KMS-11 (cell line): Measurements from ENCODE around the gene CD80.

Experiments
- H2AFZ ChIP-seq: fragments of 200-600 bp; sonication (generic); 2 replicates; pipeline ENCODE4 v1.6.1; 2016; ENCODE audit warnings: antibody characterized with exemption, mixed run types, low read depth
- H3K27ac ChIP-seq: fragments of 200-600 bp; sonication (generic); 2 replicates; pipeline ENCODE4 v1.6.1; 2016; ENCODE audit warnings: mild to moderate bottlenecking, mixed run types
- H3K27me3 ChIP-seq: fragments of 200-600 bp; sonication (generic); 2 replicates; pipeline ENCODE4 v1.6.1; 2017; ENCODE audit warnings: mild to moderate bottlenecking, low read depth, mixed run types, moderate library complexity; ENCODE audit not compliant: insufficient read depth
- H3K36me3 ChIP-seq: fragments of 200-600 bp; sonication (generic); 2 replicates; pipeline ENCODE4 v1.6.1; 2017; ENCODE audit warnings: mild to moderate bottlenecking, mixed run types; ENCODE audit not compliant: insufficient read depth
- H3K4me1 ChIP-seq: fragments of 200-600 bp; sonication (generic); 2 replicates; pipeline ENCODE4 v1.6.1; 2016; ENCODE audit warnings: mild to moderate bottlenecking, low read depth, mixed run types; ENCODE audit not compliant: poor library complexity, severe bottlenecking
- H3K4me2 ChIP-seq: fragments of 200-600 bp; sonication (generic); 2 replicates; pipeline ENCODE4 v1.7.0; 2016; ENCODE audit warnings: mild to moderate bottlenecking, mixed run types
- H3K4me3 ChIP-seq: fragments of 200-600 bp; sonication (generic); IDR thresholded peaks from 2 replicates; pipeline ENCODE4 v1.6.1; 2017; ENCODE audit warnings: low read depth, low read length, mixed read lengths; ENCODE audit not compliant: insufficient read depth
- H3K79me2 ChIP-seq: fragments of 200-600 bp; sonication (generic); 2 replicates; pipeline ENCODE4 v1.6.1; 2016; ENCODE audit warnings: low read depth, mixed run types; ENCODE audit not compliant: insufficient read depth
- H3K9ac ChIP-seq: fragments of 200-600 bp; sonication (generic); 2 replicates; pipeline ENCODE4 v1.6.1; 2016; ENCODE audit warnings: mild to moderate bottlenecking, mixed run types
- H4K20me1 ChIP-seq: fragments of 200-600 bp; sonication (generic); 2 replicates; pipeline ENCODE4 v1.6.1; 2016; ENCODE audit warnings: mild to moderate bottlenecking, mixed run types; ENCODE audit not compliant: insufficient read depth
- CTCF ChIP-seq: fragments of 200-600 bp; sonication (generic); conservative IDR thresholded peaks from 2 replicates; pipeline ENCODE4 v1.6.1; 2017; ENCODE audit warnings: low read depth, mild to moderate bottlenecking, antibody characterized with exemption, low read length, moderate library complexity, mixed read lengths

Gene CD80

GRCh38 chr3:119543147-119543546, 16.3 kb downstream of the CD80 start:
- Histone ChIP-seq H2AFZ (no peak overlapping the region), H3K79me2 (no peaks in the 10 kb centered on the region), H3K4me1 (peaks cover 6% of the 10 kb centered on the region), H3K4me2 (no peak overlapping the region), H3K36me3 (no peaks in the 10 kb centered on the region), H3K27ac (no peak overlapping the region), H3K4me3 (no peak overlapping the region), H3K9ac (no peak overlapping the region), H4K20me1 (no peaks in the 10 kb centered on the region), H3K27me3 (no peaks in the 10 kb centered on the region)
- no peak for TF ChIP-seq CTCF

GRCh38 chr3:119542168-119542767, 17.1 kb downstream of the CD80 start:
- H3K4me2 ChIP-seq, result no peak overlapping the region

GRCh38 chr3:119541547-119541946, 17.9 kb downstream of the CD80 start:
- TF ChIP-seq CTCF, result no peak
- Histone ChIP-seq H3K27ac (no peak overlapping the region), H3K36me3 (no peaks in the 10 kb centered on the region)

More at GRCh38 chr3:119542168-119542767, 17.1 kb downstream of the CD80 start:
- Histone ChIP-seq H2AFZ (no peak overlapping the region), H3K79me2 (no peaks in the 10 kb centered on the region), H3K9ac (no peak overlapping the region), H3K27ac (no peak overlapping the region), H3K4me3 (no peak overlapping the region), H3K36me3 (no peaks in the 10 kb centered on the region), H3K27me3 (no peaks in the 10 kb centered on the region), H3K4me1 (peaks cover 6% of the 10 kb centered on the region), H4K20me1 (no peaks in the 10 kb centered on the region)
- no peak for TF ChIP-seq CTCF

GRCh38 chr3:119538772-119539171, 20.6 kb downstream of the CD80 start:
- Histone ChIP-seq H3K36me3 (no peaks in the 10 kb centered on the region), H2AFZ (no peak overlapping the region), H3K27me3 (no peaks in the 10 kb centered on the region), H4K20me1 (no peaks in the 10 kb centered on the region), H3K79me2 (no peaks in the 10 kb centered on the region), H3K27ac (no peak overlapping the region), H3K9ac (no peak overlapping the region), H3K4me2 (no peak overlapping the region), H3K4me1 (peaks cover 6% of the 10 kb centered on the region), H3K4me3 (no peak overlapping the region)
- TF ChIP-seq CTCF, result no peak

More at GRCh38 chr3:119541547-119541946, 17.9 kb downstream of the CD80 start:
- Histone ChIP-seq H2AFZ (no peak overlapping the region), H3K79me2 (no peaks in the 10 kb centered on the region), H3K4me1 (peaks cover 6% of the 10 kb centered on the region), H4K20me1 (no peaks in the 10 kb centered on the region), H3K4me3 (no peak overlapping the region), H3K9ac (no peak overlapping the region), H3K27me3 (no peaks in the 10 kb centered on the region), H3K4me2 (no peak overlapping the region)
